ENCODE measurements around the gene XAB2. TPM values are rescaled to one million over a fixed set of nuclear protein-coding genes. Genes with fewer than 3 reads are reported as not detected.

The XAB2 gene
- total RNA-seq, 1 experiment from 2014 or later: 48.0 TPM

DNA sequence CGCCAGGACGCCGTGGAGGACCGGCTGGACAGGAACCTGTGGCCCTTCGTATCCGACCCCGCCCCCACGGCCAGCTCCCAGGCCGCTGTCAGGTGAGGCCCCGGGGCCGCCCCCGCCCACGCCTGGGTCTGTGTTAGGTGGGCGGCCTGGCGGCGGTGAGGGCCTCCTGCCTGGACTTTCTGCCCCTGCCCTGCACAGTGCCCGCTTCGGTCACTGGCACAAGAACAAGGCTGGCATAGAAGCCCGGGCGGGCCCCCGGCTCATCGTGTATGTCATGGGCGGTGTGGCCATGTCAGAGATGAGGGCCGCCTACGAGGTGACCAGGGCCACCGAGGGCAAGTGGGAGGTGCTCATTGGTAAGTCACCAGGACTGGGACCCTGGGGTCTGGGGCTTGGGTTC lies 17.8 kb upstream of the XAB2 start:
- Histone ChIP-seq H3K4ac (ENCODE audit: low read depth, low read length) (no peak overlapping the region), H3K4me2 (ENCODE audit: insufficient read depth, insufficient read length, low read length) (no peak overlapping the region), H3K79me2 (ENCODE audit: insufficient read depth, low read length) (no peaks in the 10 kb centered on the region), H4K91ac (ENCODE audit: insufficient read length, low read depth, low read length) (no peak overlapping the region), H3K14ac (ENCODE audit: insufficient read depth, low read length) (no peak overlapping the region), H4K20me1 (ENCODE audit: control insufficient read depth, insufficient read depth, insufficient read length) (no peaks in the 10 kb centered on the region), H3K56ac (ENCODE audit: insufficient read length, low read depth, low read length) (no peak overlapping the region), H3K27ac (ENCODE audit: insufficient read length, low read depth, low read length) (no peak overlapping the region), H3K27me3 (ENCODE audit: insufficient read depth, low read length) (no peaks in the 10 kb centered on the region), H2BK12ac (ENCODE audit: insufficient read length, low read depth, low read length) (no peak overlapping the region), H3K23ac (ENCODE audit: insufficient read length, low read depth, low read length) (no peak overlapping the region), H4K8ac (replicated peaks; ENCODE audit: insufficient read length, low read depth, low read length) (no peak overlapping the region), H3K9me3 (ENCODE audit: control insufficient read depth, low read depth, low read length) (no peaks in the 10 kb centered on the region), H3K9ac (ENCODE audit: extremely low read depth, insufficient read length, low read length) (no peak overlapping the region), H4K5ac (ENCODE audit: insufficient read length, low read depth, low read length) (no peak overlapping the region), H2BK15ac (ENCODE audit: low read depth, low read length) (no peak overlapping the region), H3K4me1 (ENCODE audit: insufficient read depth, low read length) (no peaks in the 10 kb centered on the region), H3K23me2 (ENCODE audit: insufficient read length, low read depth, low read length, poor library complexity, severe bottlenecking) (no peaks in the 10 kb centered on the region), H2AK5ac (ENCODE audit: insufficient read length, low read length) (no peak overlapping the region), H2BK120ac (ENCODE audit: low read depth, low read length, poor library complexity, severe bottlenecking) (no peak overlapping the region), H2BK5ac (ENCODE audit: insufficient read length, low read length) (no peak overlapping the region), H2AFZ (ENCODE audit: low read length) (no peak overlapping the region), H3K79me1 (ENCODE audit: insufficient read depth, low read depth, low read length, poor library complexity, severe bottlenecking) (no peaks in the 10 kb centered on the region), H3T11ph (ENCODE audit: low read length) (no peak overlapping the region), H3K18ac (ENCODE audit: insufficient read length, low read depth, low read length) (no peak overlapping the region), H2BK20ac (ENCODE audit: low read depth, low read length, poor library complexity, severe bottlenecking) (no peak overlapping the region)
- DNase-seq: no peak
- Mint-ChIP-seq H3K36me3 (ENCODE audit: insufficient read depth in 1 of 3, low read depth in 3 of 3) (peaks cover 2 to 16% (median 7%) of the 10 kb centered on the region in 3 experiments; a peak in 4 of 7 replicates), H3K27ac (no peak overlapping the region), H3K4me3 (no peak overlapping the region), H3K27me3 (ENCODE audit: low read depth) (peaks cover 26% of the 10 kb centered on the region), H3K9me3 (no peaks in the 10 kb centered on the region; a peak in 1 of 5 replicates), H3K4me1 (peaks cover under 1 to 8% of the 10 kb centered on the region in 2 experiments)
- TF ChIP-seq, protein P1, sequence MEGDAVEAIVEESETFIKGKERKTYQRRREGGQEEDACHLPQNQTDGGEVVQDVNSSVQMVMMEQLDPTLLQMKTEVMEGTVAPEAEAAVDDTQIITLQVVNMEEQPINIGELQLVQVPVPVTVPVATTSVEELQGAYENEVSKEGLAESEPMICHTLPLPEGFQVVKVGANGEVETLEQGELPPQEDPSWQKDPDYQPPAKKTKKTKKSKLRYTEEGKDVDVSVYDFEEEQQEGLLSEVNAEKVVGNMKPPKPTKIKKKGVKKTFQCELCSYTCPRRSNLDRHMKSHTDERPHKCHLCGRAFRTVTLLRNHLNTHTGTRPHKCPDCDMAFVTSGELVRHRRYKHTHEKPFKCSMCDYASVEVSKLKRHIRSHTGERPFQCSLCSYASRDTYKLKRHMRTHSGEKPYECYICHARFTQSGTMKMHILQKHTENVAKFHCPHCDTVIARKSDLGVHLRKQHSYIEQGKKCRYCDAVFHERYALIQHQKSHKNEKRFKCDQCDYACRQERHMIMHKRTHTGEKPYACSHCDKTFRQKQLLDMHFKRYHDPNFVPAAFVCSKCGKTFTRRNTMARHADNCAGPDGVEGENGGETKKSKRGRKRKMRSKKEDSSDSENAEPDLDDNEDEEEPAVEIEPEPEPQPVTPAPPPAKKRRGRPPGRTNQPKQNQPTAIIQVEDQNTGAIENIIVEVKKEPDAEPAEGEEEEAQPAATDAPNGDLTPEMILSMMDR (conservative IDR thresholded peaks at IDR 0.05): no peak
- WGBS (ENCODE audit: extremely low coverage, insufficient read length, low lambda C conversion rate): no CpG with 5 or more reads among the region's 26 CpGs

Data from H9 (cell line).